ENCODE data around the gene ARFGAP1.

Gene ARFGAP1

DNA sequence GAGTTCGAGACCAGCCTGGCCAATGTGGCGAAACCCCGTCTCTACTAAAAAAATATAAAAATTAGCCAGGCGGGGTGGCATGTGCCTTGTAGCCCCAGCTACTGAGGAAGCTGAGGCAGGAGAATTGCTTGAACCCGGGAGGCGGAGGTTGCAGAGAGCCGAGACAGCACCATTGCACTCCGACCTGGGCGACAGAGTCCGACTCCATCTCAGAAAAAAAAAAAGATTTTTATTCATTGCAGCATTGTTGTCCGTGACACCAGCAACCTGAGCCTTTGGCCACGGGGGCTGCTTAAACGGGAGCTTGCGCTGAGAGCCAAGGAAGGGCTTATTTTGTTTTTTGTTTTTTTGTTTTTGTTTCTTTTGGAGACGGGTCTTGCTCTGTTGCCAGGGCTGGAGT is 7.3 kb downstream of the ARFGAP1 start:
- no peak for ATAC-seq (ENCODE audit: low read depth)
- TF ChIP-seq, protein P1, sequence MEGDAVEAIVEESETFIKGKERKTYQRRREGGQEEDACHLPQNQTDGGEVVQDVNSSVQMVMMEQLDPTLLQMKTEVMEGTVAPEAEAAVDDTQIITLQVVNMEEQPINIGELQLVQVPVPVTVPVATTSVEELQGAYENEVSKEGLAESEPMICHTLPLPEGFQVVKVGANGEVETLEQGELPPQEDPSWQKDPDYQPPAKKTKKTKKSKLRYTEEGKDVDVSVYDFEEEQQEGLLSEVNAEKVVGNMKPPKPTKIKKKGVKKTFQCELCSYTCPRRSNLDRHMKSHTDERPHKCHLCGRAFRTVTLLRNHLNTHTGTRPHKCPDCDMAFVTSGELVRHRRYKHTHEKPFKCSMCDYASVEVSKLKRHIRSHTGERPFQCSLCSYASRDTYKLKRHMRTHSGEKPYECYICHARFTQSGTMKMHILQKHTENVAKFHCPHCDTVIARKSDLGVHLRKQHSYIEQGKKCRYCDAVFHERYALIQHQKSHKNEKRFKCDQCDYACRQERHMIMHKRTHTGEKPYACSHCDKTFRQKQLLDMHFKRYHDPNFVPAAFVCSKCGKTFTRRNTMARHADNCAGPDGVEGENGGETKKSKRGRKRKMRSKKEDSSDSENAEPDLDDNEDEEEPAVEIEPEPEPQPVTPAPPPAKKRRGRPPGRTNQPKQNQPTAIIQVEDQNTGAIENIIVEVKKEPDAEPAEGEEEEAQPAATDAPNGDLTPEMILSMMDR (IDR thresholded peaks at IDR 0.05; ENCODE audit: poor library complexity, severe bottlenecking): no peak
- H3K36me3 ChIP-seq (ENCODE audit: low read depth): peaks cover 88% of the 10 kb centered on the region

DNA sequence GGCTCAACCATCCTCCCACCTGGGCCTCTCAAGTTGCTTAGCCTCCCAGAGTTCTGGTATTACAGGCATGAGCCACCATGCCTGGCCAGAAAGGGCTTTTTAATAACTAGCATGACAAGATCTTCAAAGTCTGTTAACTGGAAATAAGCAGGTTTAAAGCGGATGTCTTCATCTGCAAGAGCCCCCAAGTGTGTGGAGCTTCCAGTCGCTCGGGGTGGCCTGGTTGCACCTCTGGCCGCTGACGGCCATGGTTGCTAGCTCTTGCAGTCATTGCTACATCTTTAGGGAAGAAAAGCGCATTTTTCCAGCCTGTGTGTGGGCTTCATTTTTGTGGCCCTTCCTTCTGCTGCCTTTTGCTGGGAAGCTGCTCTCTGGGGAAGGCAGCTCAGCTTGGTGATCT is 7.8 kb downstream of the ARFGAP1 start:
- Histone ChIP-seq H3K9me3 (ENCODE audit: severe bottlenecking) (no peaks in the 10 kb centered on the region), H3K27me3 (ENCODE audit: insufficient read depth, poor library complexity, severe bottlenecking) (no peaks in the 10 kb centered on the region), H3K27ac (ENCODE audit: poor library complexity, severe bottlenecking) (no peak overlapping the region), H3K4me1 (ENCODE audit: insufficient read depth, poor library complexity, severe bottlenecking) (no peaks in the 10 kb centered on the region), H3K36me3 (ENCODE audit: low read depth) (peaks cover 88% of the 10 kb centered on the region), H3K4me3 (ENCODE audit: severe bottlenecking) (no peak overlapping the region)
- DNase-seq (ENCODE audit: low spot score) (peak; percentile 69), ATAC-seq (ENCODE audit: low read depth) (no peak)
- TF ChIP-seq, protein P1 (IDR thresholded peaks at IDR 0.05; ENCODE audit: poor library complexity, severe bottlenecking): no peak

More for the DNA sequence above, 7.3 kb downstream of the ARFGAP1 start:
- Histone ChIP-seq H3K27me3 (ENCODE audit: insufficient read depth, poor library complexity, severe bottlenecking) (no peaks in the 10 kb centered on the region), H3K4me1 (ENCODE audit: insufficient read depth, poor library complexity, severe bottlenecking) (no peaks in the 10 kb centered on the region), H3K9me3 (ENCODE audit: severe bottlenecking) (no peaks in the 10 kb centered on the region), H3K27ac (ENCODE audit: poor library complexity, severe bottlenecking) (no peak overlapping the region), H3K4me3 (ENCODE audit: severe bottlenecking) (no peak overlapping the region)
- DNase-seq (ENCODE audit: low spot score): peak; percentile 57

DNA sequence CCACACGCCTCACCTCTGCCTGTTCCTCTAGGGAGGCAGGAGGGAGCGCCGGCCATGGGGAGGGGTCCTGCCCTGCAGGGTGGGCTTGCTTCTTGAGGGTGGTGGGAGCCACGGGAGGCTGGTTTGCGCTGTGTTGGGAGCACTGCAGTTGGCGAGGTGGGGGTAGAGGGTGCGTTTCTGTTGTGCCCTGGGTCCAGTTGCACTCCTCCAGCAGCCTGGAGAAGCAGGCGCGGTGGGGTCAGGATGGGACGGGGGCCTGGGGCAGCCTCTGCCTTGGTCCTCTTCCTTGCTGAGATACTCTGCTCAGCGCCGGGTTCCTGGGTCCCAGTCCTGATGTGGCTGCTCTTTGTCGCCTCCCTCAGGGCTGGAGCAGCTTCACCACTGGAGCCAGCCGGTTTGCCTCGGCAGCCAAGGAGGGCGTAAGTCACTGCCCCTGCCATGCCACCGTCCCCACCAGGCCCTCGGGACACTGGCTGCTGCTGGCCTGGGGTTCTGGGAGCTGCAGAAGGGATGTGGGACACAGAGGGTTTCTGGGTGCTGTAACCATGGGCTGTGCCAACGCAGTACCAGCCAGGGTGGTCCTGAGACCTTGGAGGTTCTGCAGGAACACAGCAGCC is 8.4 kb downstream of the ARFGAP1 start:
- no peak for ATAC-seq (ENCODE audit: low read depth)
- TF ChIP-seq, protein P1 (IDR thresholded peaks at IDR 0.05; ENCODE audit: poor library complexity, severe bottlenecking): peak; percentile 48
- H3K9me3 ChIP-seq (ENCODE audit: severe bottlenecking): no peaks in the 10 kb centered on the region
- H3K27me3 ChIP-seq (ENCODE audit: insufficient read depth, poor library complexity, severe bottlenecking): no peaks in the 10 kb centered on the region
- H3K27ac ChIP-seq (ENCODE audit: poor library complexity, severe bottlenecking): no peak overlapping the region
- H3K36me3 ChIP-seq (ENCODE audit: low read depth): peaks cover 88% of the 10 kb centered on the region
- DNase-seq (ENCODE audit: low spot score): peak; percentile 87
- no peak overlapping the region for H3K4me3 ChIP-seq (ENCODE audit: severe bottlenecking)
- no peaks in the 10 kb centered on the region for H3K4me1 ChIP-seq (ENCODE audit: insufficient read depth, poor library complexity, severe bottlenecking)

DNA sequence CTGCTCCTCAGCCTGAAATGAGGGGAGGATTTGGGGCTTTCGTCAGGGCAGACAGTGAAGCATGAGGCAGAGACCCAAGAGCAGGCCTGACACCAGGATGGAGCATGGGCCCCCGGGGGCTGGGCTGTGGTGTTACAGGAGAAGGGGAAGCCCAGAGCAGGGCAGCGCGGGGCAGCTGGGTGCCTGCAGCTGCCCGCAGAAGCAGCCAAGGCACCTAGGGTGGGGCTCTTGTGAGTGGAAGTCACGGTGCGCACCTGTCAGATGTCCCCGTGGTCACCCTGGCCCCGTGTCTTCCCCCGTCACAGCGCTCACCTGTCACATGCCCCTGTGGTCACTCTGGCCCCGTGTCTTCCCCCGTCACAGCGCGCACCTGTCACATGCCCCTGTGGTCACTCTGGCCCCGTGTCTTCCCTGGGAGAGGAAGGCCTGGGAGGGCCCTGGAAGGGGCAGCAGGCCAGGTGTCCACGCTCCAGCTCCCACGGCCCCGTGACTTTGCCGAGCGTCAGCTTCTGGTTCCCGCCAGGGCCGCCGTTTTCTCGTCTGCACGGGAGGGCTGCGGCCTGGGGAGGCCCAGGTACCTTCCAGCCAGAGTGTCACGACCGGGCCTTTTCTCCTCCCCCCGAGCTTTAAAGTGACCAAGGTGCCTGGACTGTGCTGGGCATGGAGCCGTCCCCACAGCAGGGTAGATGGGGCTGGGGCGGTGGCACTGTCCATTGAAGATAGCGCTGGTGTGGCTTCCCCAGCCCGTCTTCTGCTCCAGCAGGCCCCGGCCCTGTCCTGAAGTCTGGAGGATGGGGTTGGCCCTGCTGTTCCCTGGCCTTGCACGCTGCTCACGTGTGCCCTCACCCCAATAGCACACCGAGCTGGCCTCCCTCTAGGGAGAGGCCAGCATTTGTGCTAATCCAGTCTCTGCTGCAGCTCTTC is 9.4 kb downstream of the ARFGAP1 start:
- Histone ChIP-seq H3K36me3 (ENCODE audit: low read depth) (peaks cover 85% of the 10 kb centered on the region), H3K27me3 (ENCODE audit: insufficient read depth, poor library complexity, severe bottlenecking) (no peaks in the 10 kb centered on the region), H3K9me3 (ENCODE audit: severe bottlenecking) (no peaks in the 10 kb centered on the region), H3K4me1 (ENCODE audit: insufficient read depth, poor library complexity, severe bottlenecking) (no peaks in the 10 kb centered on the region), H3K27ac (ENCODE audit: poor library complexity, severe bottlenecking) (no peak overlapping the region), H3K4me3 (ENCODE audit: severe bottlenecking) (no peak overlapping the region)
- TF ChIP-seq, protein P1 (IDR thresholded peaks at IDR 0.05; ENCODE audit: poor library complexity, severe bottlenecking): no peak
- ATAC-seq (ENCODE audit: low read depth) (peak; percentile 5; the same call in 1 of the 3 replicates), DNase-seq (ENCODE audit: low spot score) (peak; percentile 88)

Measured in RWPE2 (cell line).